ENCODE measurements around the gene GALE. TPM values are rescaled to one million over a fixed set of nuclear protein-coding genes. Genes with fewer than 3 reads are reported as not detected.

Gene GALE
- total RNA-seq, 1 experiment from 2014 or later = 86.0 TPM

DNA sequence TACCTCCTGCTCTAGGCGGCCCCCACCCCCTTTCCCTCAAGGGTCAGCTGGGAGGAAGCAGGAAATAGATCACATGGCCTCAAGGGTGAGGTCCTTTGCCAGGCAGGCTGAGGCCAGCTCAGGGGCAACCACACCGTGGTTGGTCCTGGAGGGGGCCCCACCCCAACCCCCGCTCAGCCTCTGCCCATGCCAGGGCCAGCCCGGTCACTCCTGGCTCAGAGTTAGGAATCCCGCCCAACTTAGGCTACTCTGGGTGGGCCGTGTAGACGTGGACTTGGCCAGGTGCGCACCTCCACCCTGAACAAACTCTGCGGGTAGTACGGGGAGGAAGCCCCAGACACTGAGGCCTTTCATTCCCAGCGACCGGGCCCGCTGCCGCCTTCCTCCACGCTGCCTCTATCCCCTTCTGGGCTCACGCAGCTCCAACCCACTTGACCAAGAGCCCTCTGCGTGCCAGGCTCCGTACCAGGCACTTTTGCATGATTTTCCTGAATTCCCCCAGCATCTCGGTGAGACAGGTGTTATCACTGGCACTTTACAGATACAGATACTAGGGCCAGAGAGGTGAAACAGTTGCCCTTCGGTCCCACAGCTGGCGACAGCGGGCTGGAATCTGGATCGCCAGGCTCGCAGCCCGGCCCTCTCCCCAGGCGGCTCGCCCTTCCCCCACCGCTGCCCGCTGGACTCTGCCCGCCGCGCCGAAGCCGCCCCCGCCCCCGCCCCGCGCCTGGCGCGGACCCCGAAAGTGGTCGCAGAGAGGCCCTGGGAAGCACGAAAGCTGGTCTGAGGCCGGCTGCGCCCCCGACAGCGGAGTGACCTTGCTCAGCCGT, 769 bp downstream of the GALE start:
- Histone ChIP-seq H3K9me2 (replicated peaks; ENCODE audit: low read length) (no peaks in the 10 kb centered on the region), H4K20me1 (ENCODE audit: low read length) (no peaks in the 10 kb centered on the region), H3K27me3 (ENCODE audit: low read length) (no peaks in the 10 kb centered on the region), H3F3A (ENCODE audit: low read length, unreplicated experiment) (no peaks in the 10 kb centered on the region), H3K4me2 (ENCODE audit: low read length) (peak overlapping the region; percentile 97), H3K4me3 (ENCODE audit: low read length) (peak overlapping the region; percentile 93), H3K4me1 (ENCODE audit: insufficient read depth, low read length) (peaks cover 21% of the 10 kb centered on the region), H3K27ac (ENCODE audit: low read length) (peak overlapping the region; percentile 96), H2AFZ (ENCODE audit: low read length) (peak overlapping the region; percentile 91), H3K79me2 (ENCODE audit: low read length) (peaks cover 10% of the 10 kb centered on the region), H3K9ac (ENCODE audit: low read length) (peak overlapping the region; percentile 93), H3K36me3 (ENCODE audit: low read depth, low read length) (peaks cover 8% of the 10 kb centered on the region; the same call in 1 of the 2 replicates), H3K9me3 (ENCODE audit: low read length) (no peaks in the 10 kb centered on the region)
- TSS peak; percentile 85 for BruUV-seq (replicated peaks)
- TF ChIP-seq, protein P1, sequence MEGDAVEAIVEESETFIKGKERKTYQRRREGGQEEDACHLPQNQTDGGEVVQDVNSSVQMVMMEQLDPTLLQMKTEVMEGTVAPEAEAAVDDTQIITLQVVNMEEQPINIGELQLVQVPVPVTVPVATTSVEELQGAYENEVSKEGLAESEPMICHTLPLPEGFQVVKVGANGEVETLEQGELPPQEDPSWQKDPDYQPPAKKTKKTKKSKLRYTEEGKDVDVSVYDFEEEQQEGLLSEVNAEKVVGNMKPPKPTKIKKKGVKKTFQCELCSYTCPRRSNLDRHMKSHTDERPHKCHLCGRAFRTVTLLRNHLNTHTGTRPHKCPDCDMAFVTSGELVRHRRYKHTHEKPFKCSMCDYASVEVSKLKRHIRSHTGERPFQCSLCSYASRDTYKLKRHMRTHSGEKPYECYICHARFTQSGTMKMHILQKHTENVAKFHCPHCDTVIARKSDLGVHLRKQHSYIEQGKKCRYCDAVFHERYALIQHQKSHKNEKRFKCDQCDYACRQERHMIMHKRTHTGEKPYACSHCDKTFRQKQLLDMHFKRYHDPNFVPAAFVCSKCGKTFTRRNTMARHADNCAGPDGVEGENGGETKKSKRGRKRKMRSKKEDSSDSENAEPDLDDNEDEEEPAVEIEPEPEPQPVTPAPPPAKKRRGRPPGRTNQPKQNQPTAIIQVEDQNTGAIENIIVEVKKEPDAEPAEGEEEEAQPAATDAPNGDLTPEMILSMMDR (conservative IDR thresholded peaks at IDR 0.05; ENCODE audit: low read depth, low read length) = no peak
- no peak for TF ChIP-seq EZH2 (IDR thresholded peaks at IDR 0.05; ENCODE audit: low read length, unreplicated experiment)
- no peak for TF ChIP-seq EZH2phosphoT487 (IDR thresholded peaks at IDR 0.05; ENCODE audit: borderline replicate concordance, low read length)
- peak; percentile 69 for ATAC-seq
- intact Hi-C loops (cut with micrococcal nuclease) = loop anchor here (1.0 to 5.0 kb wide), 2 partner anchors 9 to 118 kb away; no protein-coding TSS in a partner anchor
- POLR2A ChIA-PET (ENCODE audit: unreplicated experiment) = interaction anchor here (0.5 to 0.8 kb wide), 4 partner anchors 8 to 60 kb away, joined by 3 to 7 read pairs (median 4); partner anchors contain the start of gene LYPLA2
- CTCF ChIA-PET = interaction anchor here (0.6 to 1.3 kb wide), 2 partner anchors 28 to 312 kb away, joined by 4 read pairs; no protein-coding TSS in a partner anchor
- peak; percentile 91 for DNase-seq

GRCh38 chr1:23799255-23799569, 1.3 kb downstream of the GALE start:
- peaks cover 21% of the 10 kb centered on the region for H3K4me1 ChIP-seq (ENCODE audit: insufficient read depth, low read length)
- H3K27me3 ChIP-seq (ENCODE audit: low read length) = no peaks in the 10 kb centered on the region
- intact Hi-C loops (cut with micrococcal nuclease) = loop anchor here (1.0 kb wide), 1 partner anchor 9 kb away; no protein-coding TSS in a partner anchor
- no TSS peak for BruUV-seq (replicated peaks)
- H3K4me3 ChIP-seq (ENCODE audit: low read length) = peak overlapping the region; percentile 93; the same call in 1 of the 2 replicates
- no peaks in the 10 kb centered on the region for H3K9me2 ChIP-seq (replicated peaks; ENCODE audit: low read length)
- peaks cover 10% of the 10 kb centered on the region for H3K79me2 ChIP-seq (ENCODE audit: low read length)
- peaks cover 8% of the 10 kb centered on the region; the same call in 1 of the 2 replicates for H3K36me3 ChIP-seq (ENCODE audit: low read depth, low read length)
- no peak overlapping the region; the same call in 1 of the 2 replicates for H2AFZ ChIP-seq (ENCODE audit: low read length)
- ATAC-seq (no peak), DNase-seq (no peak)
- H3K27ac ChIP-seq (ENCODE audit: low read length) = peak overlapping the region; percentile 96
- no peak for TF ChIP-seq EZH2 (IDR thresholded peaks at IDR 0.05; ENCODE audit: low read length, unreplicated experiment)
- TF ChIP-seq, protein P1 (conservative IDR thresholded peaks at IDR 0.05; ENCODE audit: low read depth, low read length) = no peak
- no peak for TF ChIP-seq EZH2phosphoT487 (IDR thresholded peaks at IDR 0.05; ENCODE audit: borderline replicate concordance, low read length)
- no peaks in the 10 kb centered on the region for H4K20me1 ChIP-seq (ENCODE audit: low read length)
- no peaks in the 10 kb centered on the region for H3F3A ChIP-seq (ENCODE audit: low read length, unreplicated experiment)
- POLR2A ChIA-PET (ENCODE audit: unreplicated experiment) = interaction anchor here (0.5 to 0.8 kb wide), 3 partner anchors 8 to 27 kb away, joined by 3 to 7 read pairs (median 5); partner anchors contain the start of gene LYPLA2
- CTCF ChIA-PET = interaction anchor here (0.6 to 1.3 kb wide), 2 partner anchors 27 to 312 kb away, joined by 4 read pairs; no protein-coding TSS in a partner anchor
- H3K4me2 ChIP-seq (ENCODE audit: low read length) = peak overlapping the region; percentile 97
- H3K9me3 ChIP-seq (ENCODE audit: low read length) = no peaks in the 10 kb centered on the region
- peak overlapping the region; percentile 93 for H3K9ac ChIP-seq (ENCODE audit: low read length)
